ENCODE results near the gene BCKDHA.
"Not testable (repeated sequence)": the region's sequence is repeated elsewhere in the genome, so short reads cannot be mapped to it uniquely, and the experiment has no call there.

Gene BCKDHA

GRCh38 chr19:41367848-41368301, 29.7 kb upstream of the BCKDHA start:
- no peak for DNase-seq

- no peak for DNase-seq
Measured at GRCh38 chr19:41369769-41370168, 27.8 kb upstream of the BCKDHA start.

- not testable (repeated sequence) for DNase-seq
Measured at GRCh38 chr19:41371119-41371518, 26.5 kb upstream of the BCKDHA start.

GRCh38 chr19:41371541-41371940, 26.1 kb upstream of the BCKDHA start:
- no peak for DNase-seq

- DNase-seq: no peak
Measured at GRCh38 chr19:41372501-41372900, 25.1 kb upstream of the BCKDHA start.

GRCh38 chr19:41373993-41374392, 23.6 kb upstream of the BCKDHA start:
- no peak for DNase-seq

GRCh38 chr19:41376241-41376997, 21.2 kb upstream of the BCKDHA start, which contains the start of gene TMEM91:
Gene TMEM91, plus strand, starts transcription at chr19:41376533. Its CDS starts 1,777 bp downstream, at chr19:41378310.
- DNase-seq: no peak

- DNase-seq: peak; percentile 58
Measured at GRCh38 chr19:41376998-41377365, 20.6 kb upstream of the BCKDHA start.

GRCh38 chr19:41377977-41378709, 19.5 kb upstream of the BCKDHA start:
- no peak for DNase-seq

- not testable (repeated sequence) for DNase-seq
Measured at GRCh38 chr19:41381536-41381935, 16.1 kb upstream of the BCKDHA start.

- no peak for DNase-seq
Measured at GRCh38 chr19:41384351-41384750, 13.3 kb upstream of the BCKDHA start.

- no peak for DNase-seq
Measured at GRCh38 chr19:41386442-41386841, 11.2 kb upstream of the BCKDHA start.

- no peak for DNase-seq
Measured at GRCh38 chr19:41391618-41392017, 6.0 kb upstream of the BCKDHA start.

- DNase-seq: no peak
Measured at GRCh38 chr19:41392775-41393174, 4.8 kb upstream of the BCKDHA start.

- no peak for DNase-seq
Measured at GRCh38 chr19:41395355-41395754, 2.3 kb upstream of the BCKDHA start.

GRCh38 chr19:41398050-41398418, 416 bp downstream of the BCKDHA start:
- DNase-seq: no peak

- no peak for DNase-seq
Measured at GRCh38 chr19:41398598-41398997, 980 bp downstream of the BCKDHA start.

GRCh38 chr19:41399091-41399490, 1.5 kb downstream of the BCKDHA start:
- no peak for DNase-seq

- DNase-seq: no peak
Measured at GRCh38 chr19:41399525-41399924, 1.9 kb downstream of the BCKDHA start.

- DNase-seq: no peak
Measured at GRCh38 chr19:41401483-41401882, 3.9 kb downstream of the BCKDHA start.

- no peak for DNase-seq
Measured at GRCh38 chr19:41402010-41402409, 4.4 kb downstream of the BCKDHA start.

GRCh38 chr19:41403181-41403970, 5.8 kb downstream of the BCKDHA start:
- DNase-seq: no peak

GRCh38 chr19:41405776-41406175, 8.2 kb downstream of the BCKDHA start:
- no peak for DNase-seq

GRCh38 chr19:41407271-41407670, 9.7 kb downstream of the BCKDHA start:
- no peak for DNase-seq

Measured in activated CD8-positive, alpha-beta memory T cell treated with anti-CD3 and anti-CD28 coated beads, Interleukin-2, amount 50 U/mL, for 4 hours (primary cell).